Uterus (tissue), 2 donors: ENCODE results near the gene RREB1.

Experiments used
- POLR2A ChIP-seq, 2 donors: fragments of 450-650 bp; IDR thresholded peaks; one replicate each; pipeline ENCODE4 v1.6.1; 2016; ENCODE audit warnings: antibody characterized with exemption in 2 of 2, mild to moderate bottlenecking in 1 of 2, moderate library complexity in 1 of 2
- TF ChIP-seq, protein P1 (sequence below), 4 experiments: fragments of 200-600 bp in 2 of 4; fragments of 450-650 bp in 2 of 4; sonication (generic) in 2 of 4; IDR thresholded peaks; one replicate each; pipeline ENCODE4 v1.5.1; 2016 to 2019; ENCODE audit warnings: antibody characterized with exemption in 4 of 4, mild to moderate bottlenecking in 2 of 4, moderate library complexity in 1 of 4

- TF ChIP-seq, protein P1, sequence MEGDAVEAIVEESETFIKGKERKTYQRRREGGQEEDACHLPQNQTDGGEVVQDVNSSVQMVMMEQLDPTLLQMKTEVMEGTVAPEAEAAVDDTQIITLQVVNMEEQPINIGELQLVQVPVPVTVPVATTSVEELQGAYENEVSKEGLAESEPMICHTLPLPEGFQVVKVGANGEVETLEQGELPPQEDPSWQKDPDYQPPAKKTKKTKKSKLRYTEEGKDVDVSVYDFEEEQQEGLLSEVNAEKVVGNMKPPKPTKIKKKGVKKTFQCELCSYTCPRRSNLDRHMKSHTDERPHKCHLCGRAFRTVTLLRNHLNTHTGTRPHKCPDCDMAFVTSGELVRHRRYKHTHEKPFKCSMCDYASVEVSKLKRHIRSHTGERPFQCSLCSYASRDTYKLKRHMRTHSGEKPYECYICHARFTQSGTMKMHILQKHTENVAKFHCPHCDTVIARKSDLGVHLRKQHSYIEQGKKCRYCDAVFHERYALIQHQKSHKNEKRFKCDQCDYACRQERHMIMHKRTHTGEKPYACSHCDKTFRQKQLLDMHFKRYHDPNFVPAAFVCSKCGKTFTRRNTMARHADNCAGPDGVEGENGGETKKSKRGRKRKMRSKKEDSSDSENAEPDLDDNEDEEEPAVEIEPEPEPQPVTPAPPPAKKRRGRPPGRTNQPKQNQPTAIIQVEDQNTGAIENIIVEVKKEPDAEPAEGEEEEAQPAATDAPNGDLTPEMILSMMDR (IDR thresholded peaks at IDR 0.05), result no peak
- no peak for TF ChIP-seq POLR2A (IDR thresholded peaks at IDR 0.05)
Measured at GRCh38 chr6:7202950-7203349, 95.2 kb downstream of the RREB1 start.
